Osteoblast (primary cell): Measurements from ENCODE around the gene SAP30BP. TPM values are rescaled to one million over a fixed set of nuclear protein-coding genes. Genes with fewer than 3 reads are reported as not detected.

Source experiments
- DNase-seq: peaks from one replicate; pipeline ENCODE4 v3.0.0; 2011; ENCODE audit warnings: low spot score, mixed read lengths; ENCODE audit not compliant: insufficient read length; ENCODE audit errors: missing footprints
- H2AFZ ChIP-seq: 2 replicates; pipeline ENCODE4 v1.6.0; 2011; ENCODE audit warnings: mild to moderate bottlenecking, low read length
- H3K27ac ChIP-seq: 2 replicates; pipeline ENCODE4 v1.5.1; 2011; ENCODE audit warnings: mild to moderate bottlenecking, low read depth, low read length, moderate library complexity
- H3K27me3 ChIP-seq: 2 replicates; pipeline ENCODE4 v1.6.0; 2012; ENCODE audit warnings: mild to moderate bottlenecking, control low read depth, inconsistent platforms, low read length, moderate library complexity; ENCODE audit not compliant: insufficient read depth
- H3K36me3 ChIP-seq: 2 replicates; pipeline ENCODE4 v1.5.1; 2011; ENCODE audit warnings: mild to moderate bottlenecking, low read length, control low read depth, moderate library complexity; ENCODE audit not compliant: insufficient read depth
- H3K4me1 ChIP-seq: 2 replicates; pipeline ENCODE4 v1.5.1; 2011; ENCODE audit warnings: mild to moderate bottlenecking, low read length, control low read depth, moderate library complexity; ENCODE audit not compliant: insufficient read depth
- H3K4me2 ChIP-seq: 2 replicates; pipeline ENCODE4 v1.6.0; 2011; ENCODE audit warnings: mild to moderate bottlenecking, low read length; ENCODE audit not compliant: insufficient read depth
- H3K4me3 ChIP-seq: fragments of 200-600 bp; sonication (generic); 3 replicates; pipeline ENCODE4 v1.5.1; 2012; ENCODE audit warnings: mild to moderate bottlenecking, low read length, inconsistent platforms; ENCODE audit not compliant: insufficient read depth
- H3K79me2 ChIP-seq: 2 replicates; pipeline ENCODE4 v1.6.0; 2012; ENCODE audit warnings: mild to moderate bottlenecking, low read length, control low read depth, inconsistent platforms; ENCODE audit not compliant: insufficient read depth
- H3K9me3 ChIP-seq: 2 replicates; pipeline ENCODE4 v1.5.1; 2011; ENCODE audit warnings: low read depth, low read length, control low read depth
- H4K20me1 ChIP-seq: 2 replicates; pipeline ENCODE4 v1.6.0; 2012; ENCODE audit warnings: mild to moderate bottlenecking, low read length, control low read depth; ENCODE audit not compliant: insufficient read depth
- total RNA-seq: library from RNA; depleted of rRNA; stranded (reverse); fragments of >200 nt; gene quantifications from 2 replicates; pipeline ENCODE4 v1.2.3, GENCODE V29; 2012
- TF ChIP-seq, protein P1 (sequence below): IDR thresholded peaks from 2 replicates; pipeline ENCODE4 v1.5.1; 2011; ENCODE audit warnings: mild to moderate bottlenecking, low read depth, low read length, moderate library complexity; ENCODE audit errors: extremely low read depth

Gene SAP30BP
- total RNA-seq, 1 donor, result 48.1 TPM

- no peak overlapping the region for H3K4me2 ChIP-seq
- H3K79me2 ChIP-seq, result no peaks in the 10 kb centered on the region
- no peak overlapping the region for H3K27ac ChIP-seq
- H2AFZ ChIP-seq, result no peak overlapping the region
- no peak overlapping the region for H3K4me3 ChIP-seq
- no peaks in the 10 kb centered on the region for H3K4me1 ChIP-seq
- H4K20me1 ChIP-seq, result no peaks in the 10 kb centered on the region
- peaks cover 32% of the 10 kb centered on the region for H3K27me3 ChIP-seq
- no peaks in the 10 kb centered on the region for H3K36me3 ChIP-seq
- H3K9me3 ChIP-seq, result no peaks in the 10 kb centered on the region
- no peak for DNase-seq
- TF ChIP-seq, protein P1, sequence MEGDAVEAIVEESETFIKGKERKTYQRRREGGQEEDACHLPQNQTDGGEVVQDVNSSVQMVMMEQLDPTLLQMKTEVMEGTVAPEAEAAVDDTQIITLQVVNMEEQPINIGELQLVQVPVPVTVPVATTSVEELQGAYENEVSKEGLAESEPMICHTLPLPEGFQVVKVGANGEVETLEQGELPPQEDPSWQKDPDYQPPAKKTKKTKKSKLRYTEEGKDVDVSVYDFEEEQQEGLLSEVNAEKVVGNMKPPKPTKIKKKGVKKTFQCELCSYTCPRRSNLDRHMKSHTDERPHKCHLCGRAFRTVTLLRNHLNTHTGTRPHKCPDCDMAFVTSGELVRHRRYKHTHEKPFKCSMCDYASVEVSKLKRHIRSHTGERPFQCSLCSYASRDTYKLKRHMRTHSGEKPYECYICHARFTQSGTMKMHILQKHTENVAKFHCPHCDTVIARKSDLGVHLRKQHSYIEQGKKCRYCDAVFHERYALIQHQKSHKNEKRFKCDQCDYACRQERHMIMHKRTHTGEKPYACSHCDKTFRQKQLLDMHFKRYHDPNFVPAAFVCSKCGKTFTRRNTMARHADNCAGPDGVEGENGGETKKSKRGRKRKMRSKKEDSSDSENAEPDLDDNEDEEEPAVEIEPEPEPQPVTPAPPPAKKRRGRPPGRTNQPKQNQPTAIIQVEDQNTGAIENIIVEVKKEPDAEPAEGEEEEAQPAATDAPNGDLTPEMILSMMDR, result no peak
Measured at GRCh38 chr17:75722542-75723095, 55.5 kb downstream of the SAP30BP start.

- H2AFZ ChIP-seq, result no peak overlapping the region
- DNase-seq, result peak; percentile 84
- TF ChIP-seq, protein P1, result no peak
- no peaks in the 10 kb centered on the region for H4K20me1 ChIP-seq
- no peak overlapping the region for H3K4me3 ChIP-seq
- peaks cover 36% of the 10 kb centered on the region for H3K27me3 ChIP-seq
- H3K36me3 ChIP-seq, result no peaks in the 10 kb centered on the region
- no peak overlapping the region for H3K4me2 ChIP-seq
- no peak overlapping the region for H3K27ac ChIP-seq
- no peaks in the 10 kb centered on the region for H3K4me1 ChIP-seq
- H3K79me2 ChIP-seq, result no peaks in the 10 kb centered on the region
- H3K9me3 ChIP-seq, result no peaks in the 10 kb centered on the region
Measured at GRCh38 chr17:75723171-75723930, 56.2 kb downstream of the SAP30BP start.

- TF ChIP-seq, protein P1, result no peak
Measured at GRCh38 chr17:75724016-75725003, 57.2 kb downstream of the SAP30BP start.

GRCh38 chr17:75725504-75725903 lies 58.4 kb downstream of the SAP30BP start:
- Histone ChIP-seq H4K20me1 (no peaks in the 10 kb centered on the region), H3K9me3 (no peaks in the 10 kb centered on the region), H3K4me3 (no peak overlapping the region), H3K27me3 (peaks cover 20% of the 10 kb centered on the region), H3K4me1 (no peaks in the 10 kb centered on the region), H2AFZ (no peak overlapping the region), H3K79me2 (no peaks in the 10 kb centered on the region), H3K4me2 (no peak overlapping the region), H3K36me3 (no peaks in the 10 kb centered on the region), H3K27ac (no peak overlapping the region)
- TF ChIP-seq, protein P1, result no peak
- peak; percentile 42 for DNase-seq

More at GRCh38 chr17:75724016-75725003, 57.2 kb downstream of the SAP30BP start:
- H3K27me3 ChIP-seq, result peaks cover 32% of the 10 kb centered on the region
- H3K36me3 ChIP-seq, result no peaks in the 10 kb centered on the region
- H3K9me3 ChIP-seq, result no peaks in the 10 kb centered on the region
- no peak overlapping the region for H3K4me3 ChIP-seq
- no peaks in the 10 kb centered on the region for H3K4me1 ChIP-seq
- H3K79me2 ChIP-seq, result no peaks in the 10 kb centered on the region
- H3K27ac ChIP-seq, result no peak overlapping the region
- no peaks in the 10 kb centered on the region for H4K20me1 ChIP-seq
- no peak overlapping the region for H2AFZ ChIP-seq
- DNase-seq, result peak; percentile 77
- H3K4me2 ChIP-seq, result no peak overlapping the region
